Measurements from ENCODE around the gene TMEM178B. TPM values are rescaled to one million over a fixed set of nuclear protein-coding genes. Genes with fewer than 3 reads are reported as not detected.
"Not testable (repeated sequence)": the region's sequence is repeated elsewhere in the genome, so short reads cannot be mapped to it uniquely, and the experiment has no call there.

Gene TMEM178B
- polyA plus RNA-seq, 1 donor (not counting 4 experiments of a cell fraction or from before 2014, with no cell fraction given): not detected

DNA sequence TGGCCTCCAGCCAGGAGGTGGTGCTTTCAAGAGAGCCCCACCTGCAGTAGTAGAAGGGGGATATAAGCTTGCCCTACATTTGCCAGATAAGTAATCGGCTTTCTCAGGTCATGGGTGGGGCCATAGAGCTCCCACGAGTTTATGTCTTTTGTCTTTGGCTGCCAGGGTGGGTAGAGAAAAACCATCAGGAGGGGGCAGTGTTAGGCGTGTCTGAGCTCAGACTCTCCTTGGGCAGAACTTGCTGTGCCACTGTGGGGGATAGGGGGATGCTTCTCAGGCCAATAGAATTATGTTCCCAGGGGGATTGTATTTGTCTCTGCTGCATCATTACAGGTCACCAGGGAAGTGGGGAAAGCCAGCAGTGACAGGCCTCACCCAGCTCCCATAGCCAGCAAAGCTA is 46.8 kb upstream of the TMEM178B start:
- no peaks in the 10 kb centered on the region for H3K9me1 ChIP-seq (ENCODE audit: control insufficient read depth, extremely low read depth, insufficient read depth, low read length)
- no peaks in the 10 kb centered on the region for H3K36me3 ChIP-seq (ENCODE audit: control insufficient read depth in 2 of 2, extremely low read depth in 1 of 2, insufficient read depth in 2 of 2, low read length in 2 of 2)
- no peak overlapping the region for H3K4me3 ChIP-seq (ENCODE audit: control insufficient read depth in 2 of 3, extremely low read depth in 1 of 3, insufficient read depth in 2 of 3, low read depth in 1 of 3, low read length in 3 of 3)
- dilution Hi-C loops (cut with MboI; ENCODE audit: extremely low pct_ligation_motif_present, low sequenced_read_pairs): no loop called here
- no peaks in the 10 kb centered on the region for H3K9me3 ChIP-seq (ENCODE audit: control insufficient read depth, low read depth, low read length)
- TF ChIP-seq, protein P1, sequence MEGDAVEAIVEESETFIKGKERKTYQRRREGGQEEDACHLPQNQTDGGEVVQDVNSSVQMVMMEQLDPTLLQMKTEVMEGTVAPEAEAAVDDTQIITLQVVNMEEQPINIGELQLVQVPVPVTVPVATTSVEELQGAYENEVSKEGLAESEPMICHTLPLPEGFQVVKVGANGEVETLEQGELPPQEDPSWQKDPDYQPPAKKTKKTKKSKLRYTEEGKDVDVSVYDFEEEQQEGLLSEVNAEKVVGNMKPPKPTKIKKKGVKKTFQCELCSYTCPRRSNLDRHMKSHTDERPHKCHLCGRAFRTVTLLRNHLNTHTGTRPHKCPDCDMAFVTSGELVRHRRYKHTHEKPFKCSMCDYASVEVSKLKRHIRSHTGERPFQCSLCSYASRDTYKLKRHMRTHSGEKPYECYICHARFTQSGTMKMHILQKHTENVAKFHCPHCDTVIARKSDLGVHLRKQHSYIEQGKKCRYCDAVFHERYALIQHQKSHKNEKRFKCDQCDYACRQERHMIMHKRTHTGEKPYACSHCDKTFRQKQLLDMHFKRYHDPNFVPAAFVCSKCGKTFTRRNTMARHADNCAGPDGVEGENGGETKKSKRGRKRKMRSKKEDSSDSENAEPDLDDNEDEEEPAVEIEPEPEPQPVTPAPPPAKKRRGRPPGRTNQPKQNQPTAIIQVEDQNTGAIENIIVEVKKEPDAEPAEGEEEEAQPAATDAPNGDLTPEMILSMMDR (optimal IDR thresholded peaks at IDR 0.05 in 1 of 3, IDR thresholded peaks at IDR 0.05 in 1 of 3, conservative IDR thresholded peaks at IDR 0.05 in 1 of 3; ENCODE audit: extremely low read depth in 1 of 3, insufficient read depth in 2 of 3, low read length in 3 of 3): no peak
- no peak for TF ChIP-seq EZH2 (IDR thresholded peaks at IDR 0.05; ENCODE audit: low read length)
- no peak overlapping the region for H3K9ac ChIP-seq (ENCODE audit: control insufficient read depth, extremely low read depth, insufficient read depth, low read length)
- H3K4me2 ChIP-seq (ENCODE audit: control insufficient read depth, extremely low read depth, insufficient read depth, low read depth, low read length): no peak overlapping the region
- no peak overlapping the region for H3K27ac ChIP-seq (ENCODE audit: control insufficient read depth, insufficient read depth, low read length)
- no peak overlapping the region for H2AFZ ChIP-seq (ENCODE audit: control insufficient read depth, low read length)
- FAIRE-seq (no peak), DNase-seq (ENCODE audit: low read depth, low spot score) (no peak)
- H3K4me1 ChIP-seq (ENCODE audit: control insufficient read depth, extremely low read depth, insufficient read depth, low read length): no peaks in the 10 kb centered on the region
- H3K79me2 ChIP-seq (ENCODE audit: control insufficient read depth, insufficient read depth, low read length): no peaks in the 10 kb centered on the region
- H3K27me3 ChIP-seq (ENCODE audit: control insufficient read depth, extremely low read depth, insufficient read depth, low read length): no peaks in the 10 kb centered on the region
- H4K20me1 ChIP-seq (ENCODE audit: control insufficient read depth, extremely low read depth, insufficient read depth, low read length): no peaks in the 10 kb centered on the region

- TF ChIP-seq, protein P1 (optimal IDR thresholded peaks at IDR 0.05 in 1 of 3, IDR thresholded peaks at IDR 0.05 in 1 of 3, conservative IDR thresholded peaks at IDR 0.05 in 1 of 3; ENCODE audit: extremely low read depth in 1 of 3, insufficient read depth in 2 of 3, low read length in 3 of 3): no peak
- no peak for TF ChIP-seq EZH2 (IDR thresholded peaks at IDR 0.05; ENCODE audit: low read length)
- FAIRE-seq (no peak), DNase-seq (ENCODE audit: low read depth, low spot score) (no peak)
- Histone ChIP-seq H3K4me1 (ENCODE audit: control insufficient read depth, extremely low read depth, insufficient read depth, low read length) (no peaks in the 10 kb centered on the region), H2AFZ (ENCODE audit: control insufficient read depth, low read length) (no peak overlapping the region), H3K4me2 (ENCODE audit: control insufficient read depth, extremely low read depth, insufficient read depth, low read depth, low read length) (no peak overlapping the region), H3K9ac (ENCODE audit: control insufficient read depth, extremely low read depth, insufficient read depth, low read length) (no peak overlapping the region), H4K20me1 (ENCODE audit: control insufficient read depth, extremely low read depth, insufficient read depth, low read length) (no peaks in the 10 kb centered on the region), H3K27me3 (ENCODE audit: control insufficient read depth, extremely low read depth, insufficient read depth, low read length) (no peaks in the 10 kb centered on the region), H3K4me3 (ENCODE audit: control insufficient read depth in 2 of 3, extremely low read depth in 1 of 3, insufficient read depth in 2 of 3, low read depth in 1 of 3, low read length in 3 of 3) (no peak overlapping the region), H3K27ac (ENCODE audit: control insufficient read depth, insufficient read depth, low read length) (no peak overlapping the region), H3K79me2 (ENCODE audit: control insufficient read depth, insufficient read depth, low read length) (no peaks in the 10 kb centered on the region), H3K9me1 (ENCODE audit: control insufficient read depth, extremely low read depth, insufficient read depth, low read length) (no peaks in the 10 kb centered on the region), H3K9me3 (ENCODE audit: control insufficient read depth, low read depth, low read length) (no peaks in the 10 kb centered on the region), H3K36me3 (ENCODE audit: control insufficient read depth in 2 of 2, extremely low read depth in 1 of 2, insufficient read depth in 2 of 2, low read length in 2 of 2) (no peaks in the 10 kb centered on the region)
- dilution Hi-C loops (cut with MboI; ENCODE audit: extremely low pct_ligation_motif_present, low sequenced_read_pairs): no loop called here
These were observed 45.1 kb upstream of the TMEM178B start for GRCh38 chr7:141028767-141029166.

- DNase-seq (ENCODE audit: low read depth, low spot score); H3K4me2 ChIP-seq (ENCODE audit: control insufficient read depth, extremely low read depth, insufficient read depth, low read depth, low read length); H3K9me1 ChIP-seq (ENCODE audit: control insufficient read depth, extremely low read depth, insufficient read depth, low read length); H3K4me3 ChIP-seq (ENCODE audit: control insufficient read depth in 2 of 3, extremely low read depth in 1 of 3, insufficient read depth in 2 of 3, low read depth in 1 of 3, low read length in 3 of 3); H3K9ac ChIP-seq (ENCODE audit: control insufficient read depth, extremely low read depth, insufficient read depth, low read length); H3K4me1 ChIP-seq (ENCODE audit: control insufficient read depth, extremely low read depth, insufficient read depth, low read length); H3K27ac ChIP-seq (ENCODE audit: control insufficient read depth, insufficient read depth, low read length); FAIRE-seq; H3K36me3 ChIP-seq (ENCODE audit: control insufficient read depth in 2 of 2, extremely low read depth in 1 of 2, insufficient read depth in 2 of 2, low read length in 2 of 2); H3K79me2 ChIP-seq (ENCODE audit: control insufficient read depth, insufficient read depth, low read length); H3K27me3 ChIP-seq (ENCODE audit: control insufficient read depth, extremely low read depth, insufficient read depth, low read length); H2AFZ ChIP-seq (ENCODE audit: control insufficient read depth, low read length); H3K9me3 ChIP-seq (ENCODE audit: control insufficient read depth, low read depth, low read length); dilution Hi-C loops (cut with MboI; ENCODE audit: extremely low pct_ligation_motif_present, low sequenced_read_pairs); H4K20me1 ChIP-seq (ENCODE audit: control insufficient read depth, extremely low read depth, insufficient read depth, low read length): not testable (repeated sequence)
These were observed 41.1 kb upstream of the TMEM178B start for GRCh38 chr7:141032539-141033323.

DNA sequence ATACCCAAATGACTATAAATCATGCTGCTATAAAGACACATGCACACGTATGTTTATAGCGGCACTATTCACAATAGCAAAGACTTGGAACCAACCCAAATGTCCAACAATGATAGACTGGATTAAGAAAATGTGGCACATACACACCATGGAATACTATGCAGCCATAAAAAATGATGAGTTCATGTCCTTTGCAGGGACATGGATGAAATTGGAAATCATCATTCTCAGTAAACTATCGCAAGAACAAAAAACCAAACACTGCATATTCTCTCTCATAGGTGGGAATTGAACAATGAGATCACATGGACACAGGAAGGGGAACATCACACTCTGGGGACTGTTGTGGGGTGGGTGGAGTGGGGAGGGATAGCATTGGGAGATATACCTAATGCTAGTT is 35.8 kb upstream of the TMEM178B start:
- H3K4me3 ChIP-seq (ENCODE audit: control insufficient read depth in 2 of 3, extremely low read depth in 1 of 3, insufficient read depth in 2 of 3, low read depth in 1 of 3, low read length in 3 of 3); H3K9ac ChIP-seq (ENCODE audit: control insufficient read depth, extremely low read depth, insufficient read depth, low read length); H3K27ac ChIP-seq (ENCODE audit: control insufficient read depth, insufficient read depth, low read length); DNase-seq (ENCODE audit: low read depth, low spot score); dilution Hi-C loops (cut with MboI; ENCODE audit: extremely low pct_ligation_motif_present, low sequenced_read_pairs); FAIRE-seq; H4K20me1 ChIP-seq (ENCODE audit: control insufficient read depth, extremely low read depth, insufficient read depth, low read length); H3K27me3 ChIP-seq (ENCODE audit: control insufficient read depth, extremely low read depth, insufficient read depth, low read length); H3K36me3 ChIP-seq (ENCODE audit: control insufficient read depth in 2 of 2, extremely low read depth in 1 of 2, insufficient read depth in 2 of 2, low read length in 2 of 2); H3K9me3 ChIP-seq (ENCODE audit: control insufficient read depth, low read depth, low read length); H3K9me1 ChIP-seq (ENCODE audit: control insufficient read depth, extremely low read depth, insufficient read depth, low read length); H2AFZ ChIP-seq (ENCODE audit: control insufficient read depth, low read length); H3K4me2 ChIP-seq (ENCODE audit: control insufficient read depth, extremely low read depth, insufficient read depth, low read depth, low read length); H3K79me2 ChIP-seq (ENCODE audit: control insufficient read depth, insufficient read depth, low read length); H3K4me1 ChIP-seq (ENCODE audit: control insufficient read depth, extremely low read depth, insufficient read depth, low read length): not testable (repeated sequence)
